ENCODE results near the gene RABGAP1L.
A peak's percentile ranks its signal among the peaks of the same experiment; 100 is the strongest.
"Not testable (repeated sequence)": the region's sequence is repeated elsewhere in the genome, so short reads cannot be mapped to it uniquely, and the experiment has no call there.

RABGAP1L gene

GRCh38 chr1:175002910-175003517, 843.7 kb downstream of the RABGAP1L start:
- Mint-ChIP-seq H3K36me3 (ENCODE audit: low read depth) (peaks cover 31% of the 10 kb centered on the region), H3K27me3 (ENCODE audit: low read depth) (no peaks in the 10 kb centered on the region), H3K27ac (no peak overlapping the region), H3K9me3 (no peaks in the 10 kb centered on the region), H3K4me3 (no peak overlapping the region), H3K4me1 (ENCODE audit: low read depth) (peaks cover 45% of the 10 kb centered on the region)

DNA sequence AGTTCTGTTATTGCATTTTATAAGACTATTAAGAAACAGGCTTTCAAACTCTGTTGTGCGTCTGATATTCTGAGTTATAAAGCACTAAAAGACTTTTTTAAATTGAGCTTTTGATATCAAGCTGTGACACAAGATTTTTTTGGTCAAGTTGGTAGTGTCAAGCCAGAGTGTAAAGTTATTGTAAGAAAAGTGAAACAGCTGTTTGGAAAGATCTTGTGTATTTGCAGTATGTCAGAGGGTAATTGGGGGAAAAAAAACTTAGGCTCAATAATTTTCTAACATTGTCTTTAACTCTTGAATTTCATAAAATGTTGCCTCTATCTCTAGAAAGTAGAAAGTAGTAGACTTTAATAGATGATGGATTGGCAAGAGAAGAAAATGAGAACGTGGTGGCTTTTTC, 844.2 kb downstream of the RABGAP1L start:
- peaks cover 36% of the 10 kb centered on the region for H3K36me3 Mint-ChIP-seq (ENCODE audit: low read depth)
- H3K4me3 Mint-ChIP-seq: peak overlapping the region; percentile 49
- H3K4me1 Mint-ChIP-seq (ENCODE audit: low read depth): peaks cover 47% of the 10 kb centered on the region
- no peaks in the 10 kb centered on the region for H3K27me3 Mint-ChIP-seq (ENCODE audit: low read depth)
- H3K9me3 Mint-ChIP-seq: no peaks in the 10 kb centered on the region
- peak overlapping the region; percentile 64 for H3K27ac Mint-ChIP-seq

- Mint-ChIP-seq H3K4me1 (ENCODE audit: low read depth) (peaks cover 51% of the 10 kb centered on the region), H3K9me3 (no peaks in the 10 kb centered on the region), H3K4me3 (no peak overlapping the region), H3K27ac (no peak overlapping the region), H3K36me3 (ENCODE audit: low read depth) (peaks cover 40% of the 10 kb centered on the region), H3K27me3 (ENCODE audit: low read depth) (no peaks in the 10 kb centered on the region)
Measured at GRCh38 chr1:175005085-175005783, 845.9 kb downstream of the RABGAP1L start.

GRCh38 chr1:175009532-175009931, 850.2 kb downstream of the RABGAP1L start:
- no peaks in the 10 kb centered on the region for H3K9me3 Mint-ChIP-seq
- H3K36me3 Mint-ChIP-seq (ENCODE audit: low read depth): peaks cover 54% of the 10 kb centered on the region
- H3K27ac Mint-ChIP-seq: no peak overlapping the region
- H3K27me3 Mint-ChIP-seq (ENCODE audit: low read depth): no peaks in the 10 kb centered on the region
- H3K4me1 Mint-ChIP-seq (ENCODE audit: low read depth): peaks cover 23% of the 10 kb centered on the region
- no peak overlapping the region for H3K4me3 Mint-ChIP-seq

GRCh38 chr1:175013445-175013844, 854.1 kb downstream of the RABGAP1L start:
- H3K36me3 Mint-ChIP-seq (ENCODE audit: low read depth): peaks cover 46% of the 10 kb centered on the region
- no peak overlapping the region for H3K27ac Mint-ChIP-seq
- no peaks in the 10 kb centered on the region for H3K27me3 Mint-ChIP-seq (ENCODE audit: low read depth)
- no peaks in the 10 kb centered on the region for H3K9me3 Mint-ChIP-seq
- no peak overlapping the region for H3K4me3 Mint-ChIP-seq
- H3K4me1 Mint-ChIP-seq (ENCODE audit: low read depth): peaks cover 13% of the 10 kb centered on the region

- Mint-ChIP-seq H3K36me3 (ENCODE audit: low read depth) (peaks cover 43% of the 10 kb centered on the region), H3K27me3 (ENCODE audit: low read depth) (no peaks in the 10 kb centered on the region), H3K27ac (no peak overlapping the region), H3K4me1 (ENCODE audit: low read depth) (peaks cover 9% of the 10 kb centered on the region), H3K4me3 (no peak overlapping the region), H3K9me3 (no peaks in the 10 kb centered on the region)
Measured at GRCh38 chr1:175015243-175015642, 855.9 kb downstream of the RABGAP1L start.

- peaks cover 28% of the 10 kb centered on the region for H3K4me1 Mint-ChIP-seq (ENCODE audit: low read depth)
- no peaks in the 10 kb centered on the region for H3K9me3 Mint-ChIP-seq
- H3K27me3 Mint-ChIP-seq (ENCODE audit: low read depth): no peaks in the 10 kb centered on the region
- H3K4me3 Mint-ChIP-seq: no peak overlapping the region
- peaks cover 25% of the 10 kb centered on the region for H3K36me3 Mint-ChIP-seq (ENCODE audit: low read depth)
- no peak overlapping the region for H3K27ac Mint-ChIP-seq
Measured at GRCh38 chr1:175019524-175019923, 860.2 kb downstream of the RABGAP1L start.

DNA sequence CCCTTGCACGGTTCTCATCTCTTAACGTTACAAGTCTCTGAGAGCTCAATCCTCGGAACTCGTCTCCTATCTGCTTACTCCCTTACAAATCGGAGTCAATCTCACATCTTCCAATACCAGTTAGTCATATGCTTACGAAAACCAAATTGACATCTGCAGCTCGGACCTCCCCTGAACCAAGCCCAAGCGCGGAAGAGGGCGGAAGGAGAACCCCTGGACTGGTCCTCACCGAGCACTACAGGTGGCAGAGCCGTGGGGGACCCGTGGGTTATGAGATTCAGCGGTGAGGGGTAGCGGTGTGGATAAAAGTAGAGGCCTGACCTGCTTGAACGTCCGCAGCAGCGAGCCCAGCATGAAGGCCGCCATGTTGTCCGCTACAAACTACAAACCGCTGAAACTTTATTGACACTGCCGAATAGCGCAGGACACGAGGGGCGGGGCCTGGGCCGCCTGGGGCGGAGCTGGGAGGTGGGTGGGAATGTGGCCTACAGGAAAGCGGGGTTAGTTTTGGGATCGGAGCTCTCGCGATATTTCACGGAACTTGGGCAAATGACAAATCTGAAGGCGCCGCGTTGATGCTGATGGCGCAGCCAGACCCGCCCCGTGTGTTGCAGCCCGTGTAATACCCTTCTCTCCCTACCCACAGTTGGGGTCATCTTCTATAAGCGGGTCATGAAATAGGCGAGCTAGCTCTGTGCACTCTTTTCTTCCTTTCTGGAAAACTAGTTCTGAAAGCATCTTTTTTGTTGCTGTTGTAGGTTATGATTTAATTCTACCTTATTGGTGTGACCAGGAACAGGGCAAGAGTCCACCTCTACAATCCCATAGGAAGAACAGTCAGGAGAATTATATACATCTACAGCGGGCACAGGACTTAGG, 864.0 kb downstream of the RABGAP1L start, which contains the start of gene MRPS14:
Gene MRPS14, minus strand, starts transcription at position 383 of the 879 bp plus-strand sequence. Its CDS starts 17 bp downstream, at position 366.
- no peaks in the 10 kb centered on the region for H3K9me3 Mint-ChIP-seq
- H3K27me3 Mint-ChIP-seq (ENCODE audit: low read depth): no peaks in the 10 kb centered on the region
- peak within 1 kb of the TSS; percentile 85 for H3K27ac Mint-ChIP-seq
- peaks cover 10% of the 10 kb centered on the region for H3K36me3 Mint-ChIP-seq (ENCODE audit: low read depth)
- peaks cover 23% of the 10 kb centered on the region for H3K4me1 Mint-ChIP-seq (ENCODE audit: low read depth)
- H3K4me3 Mint-ChIP-seq: peak within 1 kb of the TSS; percentile 93

- Mint-ChIP-seq H3K27ac (peak overlapping the region; percentile 85), H3K4me1 (ENCODE audit: low read depth) (peaks cover 23% of the 10 kb centered on the region), H3K4me3 (peak overlapping the region; percentile 93)
- H3K9me3 Mint-ChIP-seq; H3K36me3 Mint-ChIP-seq (ENCODE audit: low read depth); H3K27me3 Mint-ChIP-seq (ENCODE audit: low read depth): not testable (repeated sequence)
Measured at GRCh38 chr1:175023922-175024242, 864.6 kb downstream of the RABGAP1L start.

GRCh38 chr1:175024773-175025172, 865.5 kb downstream of the RABGAP1L start:
- H3K27ac Mint-ChIP-seq: peak overlapping the region; percentile 19
- no peaks in the 10 kb centered on the region for H3K9me3 Mint-ChIP-seq
- peak overlapping the region; percentile 1 for H3K4me3 Mint-ChIP-seq
- peaks cover 29% of the 10 kb centered on the region for H3K4me1 Mint-ChIP-seq (ENCODE audit: low read depth)
- peaks cover 10% of the 10 kb centered on the region for H3K36me3 Mint-ChIP-seq (ENCODE audit: low read depth)
- no peaks in the 10 kb centered on the region for H3K27me3 Mint-ChIP-seq (ENCODE audit: low read depth)

- no peak overlapping the region for H3K27ac Mint-ChIP-seq
- no peaks in the 10 kb centered on the region for H3K9me3 Mint-ChIP-seq
- H3K36me3 Mint-ChIP-seq (ENCODE audit: low read depth): no peaks in the 10 kb centered on the region
- peaks cover 7% of the 10 kb centered on the region for H3K27me3 Mint-ChIP-seq (ENCODE audit: low read depth)
- no peak overlapping the region for H3K4me3 Mint-ChIP-seq
- H3K4me1 Mint-ChIP-seq (ENCODE audit: low read depth): peaks cover 11% of the 10 kb centered on the region
Measured at GRCh38 chr1:175033953-175034352, 874.6 kb downstream of the RABGAP1L start.

- Mint-ChIP-seq H3K4me1 (ENCODE audit: low read depth) (peaks cover 5% of the 10 kb centered on the region), H3K9me3 (no peaks in the 10 kb centered on the region), H3K27ac (no peak overlapping the region), H3K27me3 (ENCODE audit: low read depth) (peaks cover 7% of the 10 kb centered on the region), H3K4me3 (no peak overlapping the region), H3K36me3 (ENCODE audit: low read depth) (no peaks in the 10 kb centered on the region)
Measured at GRCh38 chr1:175034775-175035174, 875.5 kb downstream of the RABGAP1L start.

DNA sequence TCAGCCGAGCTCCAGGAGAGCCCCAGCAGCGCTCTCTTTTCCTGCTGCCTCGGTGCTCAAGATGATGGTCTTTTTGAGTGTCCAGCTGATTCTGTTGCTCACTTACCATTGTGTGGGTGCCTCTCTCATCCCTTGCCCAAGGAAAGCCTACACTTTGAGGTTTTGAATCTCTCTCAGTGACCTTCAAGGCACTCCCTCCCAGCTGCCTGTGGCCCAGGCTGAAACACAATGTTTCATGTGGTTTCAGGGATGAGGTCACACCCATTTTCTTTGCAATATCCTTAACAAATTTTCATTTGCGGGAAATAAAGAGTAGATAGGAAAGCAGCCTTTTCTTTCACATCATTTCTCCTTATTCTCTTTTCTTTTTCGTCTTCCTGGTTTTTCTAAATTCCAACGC, 876.5 kb downstream of the RABGAP1L start:
- no peaks in the 10 kb centered on the region for H3K9me3 Mint-ChIP-seq
- H3K36me3 Mint-ChIP-seq (ENCODE audit: low read depth): no peaks in the 10 kb centered on the region
- peaks cover 7% of the 10 kb centered on the region for H3K27me3 Mint-ChIP-seq (ENCODE audit: low read depth)
- no peak overlapping the region for H3K4me3 Mint-ChIP-seq
- peaks cover 3% of the 10 kb centered on the region for H3K4me1 Mint-ChIP-seq (ENCODE audit: low read depth)
- no peak overlapping the region for H3K27ac Mint-ChIP-seq

- Mint-ChIP-seq H3K9me3 (no peaks in the 10 kb centered on the region), H3K36me3 (ENCODE audit: low read depth) (no peaks in the 10 kb centered on the region), H3K4me1 (ENCODE audit: low read depth) (peaks cover 3% of the 10 kb centered on the region), H3K27ac (no peak overlapping the region), H3K4me3 (no peak overlapping the region), H3K27me3 (ENCODE audit: low read depth) (peaks cover 7% of the 10 kb centered on the region)
Measured at GRCh38 chr1:175036476-175036875, 877.2 kb downstream of the RABGAP1L start.

GRCh38 chr1:175037416-175037815, 878.1 kb downstream of the RABGAP1L start:
- no peak overlapping the region for H3K4me3 Mint-ChIP-seq
- no peaks in the 10 kb centered on the region for H3K36me3 Mint-ChIP-seq (ENCODE audit: low read depth)
- H3K9me3 Mint-ChIP-seq: no peaks in the 10 kb centered on the region
- H3K27ac Mint-ChIP-seq: no peak overlapping the region
- peaks cover 3% of the 10 kb centered on the region for H3K4me1 Mint-ChIP-seq (ENCODE audit: low read depth)
- H3K27me3 Mint-ChIP-seq (ENCODE audit: low read depth): peaks cover 7% of the 10 kb centered on the region

Measured in T-helper 1 cell treated with Interleukin-12 subunit alpha and Interleukin-12 subunit beta and Interleukin-4 antibody, amounts not matched to agents 30 μg/mL and 1 μg/mL, for 36 hours (primary cell).